HepG2 (cell line): Measurements from ENCODE around the gene NKD1. TPM values are rescaled to one million over a fixed set of nuclear protein-coding genes. Genes with fewer than 3 reads are reported as not detected.
A peak's percentile ranks its signal among the peaks of the same experiment; 100 is the strongest.

ENCODE experiments used
- AGO2 ChIP-seq: fragments of 200-400 bp; formaldehyde crosslinking; optimal IDR thresholded peaks from 2 replicates; pipeline ENCODE3; 2017; ENCODE audit warnings: mild to moderate bottlenecking, low read depth, low read length, moderate library complexity
- ARID4A ChIP-seq: sonication (generic); formaldehyde crosslinking; IDR thresholded peaks from 2 replicates; pipeline ENCODE4 v1.5.0; 2020; ENCODE audit warnings: mild to moderate bottlenecking, missing genetic modification reagents, borderline replicate concordance
- HDAC1 ChIP-seq: sonication (generic); formaldehyde crosslinking; IDR thresholded peaks from 2 replicates; pipeline ENCODE4 v1.5.1; 2020; ENCODE audit warnings: mild to moderate bottlenecking, missing genetic modification reagents
- HIVEP1 ChIP-seq: sonication (generic); formaldehyde crosslinking; IDR thresholded peaks from 2 replicates; pipeline ENCODE4 v1.4.0; 2020; ENCODE audit warnings: mild to moderate bottlenecking, missing genetic modification reagents
- HNF4A ChIP-seq: sonication (generic); formaldehyde crosslinking; IDR thresholded peaks from 2 replicates; pipeline ENCODE4 v1.4.0; 2020; ENCODE audit warnings: missing genetic modification reagents
- KIAA2018 ChIP-seq: sonication (generic); formaldehyde crosslinking; IDR thresholded peaks from 2 replicates; pipeline ENCODE4 v1.5.0; 2020; ENCODE audit warnings: mild to moderate bottlenecking, missing genetic modification reagents, borderline replicate concordance
- PATZ1 ChIP-seq: sonication (generic); formaldehyde crosslinking; IDR thresholded peaks from 2 replicates; pipeline ENCODE4 v1.4.0; 2020; ENCODE audit warnings: missing genetic modification reagents
- RBM39 ChIP-seq: fragments of 200-400 bp; formaldehyde crosslinking; IDR thresholded peaks from one replicate; pipeline ENCODE4 v1.6.1; 2018; ENCODE audit warnings: antibody characterized with exemption, mild to moderate bottlenecking, low read depth, low read length; ENCODE audit not compliant: poor library complexity, severe bottlenecking
- SKI ChIP-seq: fragments of 450-650 bp; IDR thresholded peaks from one replicate; pipeline ENCODE4 v1.6.1; 2018; ENCODE audit warnings: mild to moderate bottlenecking; ENCODE audit not compliant: partially characterized antibody
- ZBTB38 ChIP-seq: sonication (generic); formaldehyde crosslinking; IDR thresholded peaks from 2 replicates; pipeline ENCODE4 v1.5.1; 2020; ENCODE audit warnings: mild to moderate bottlenecking, missing genetic modification reagents
- ZNF605 ChIP-seq: sonication (generic); formaldehyde crosslinking; IDR thresholded peaks from 2 replicates; pipeline ENCODE4 v1.8.0; 2022; ENCODE audit warnings: mild to moderate bottlenecking, missing genetic modification reagents
- ZNF644 ChIP-seq: IDR thresholded peaks from 2 replicates; pipeline ENCODE4 v1.6.1; 2016; ENCODE audit warnings: low read depth
- polyA plus RNA-seq, 8 experiments: library from polyadenylated mRNA; depleted of rRNA in 3 of 8; stranded (reverse) in 7 of 8; unstranded in 1 of 8; fragments of >200 nt; fragmentation: Illumina TruSeq in 4 of 8; extraction: Trizol in 4 of 8; gene quantifications; 2 replicates each; pipeline versions ENCODE4 v1.2.1 to v1.2.3, GENCODE V29; 2011 to 2016; ENCODE audit warnings: low read depth in 4 of 8, missing spikeins in 1 of 8, mixed read lengths in 1 of 8; ENCODE audit not compliant: insufficient read depth in 1 of 8
- total RNA-seq, 5 experiments: library from RNA; depleted of rRNA; stranded (reverse); fragments of >200 nt; fragmentation: Illumina TruSeq; extraction: Trizol; gene quantifications; 2 replicates each; pipeline ENCODE4 v1.2.3, GENCODE V29; 2016; ENCODE audit warnings: low read depth in 1 of 5

NKD1 gene
- total and polyA plus RNA-seq, 2 of the 13 experiments (the other 11 are each of a cell fraction or from before 2014, with no cell fraction given) = 70.4 to 121 TPM

- TF ChIP-seq ZBTB38 (CRISPR knock-in tag) (peak; percentile 86), SKI (peak; percentile 30), ARID4A (CRISPR knock-in tag) (0 out of 2 replicates have a peak, but pooled peaks have one; percentile 8), RBM39 (peak; percentile 46), AGO2 (peak; percentile 99), HIVEP1 (CRISPR knock-in tag) (no peak), PATZ1 (CRISPR knock-in tag) (0 out of 2 replicates have a peak, but pooled peaks have one; percentile 25), ZNF644 (CRISPR knock-in tag) (no peak), ZNF605 (CRISPR knock-in tag) (no peak), HNF4A (CRISPR knock-in tag) (peak; percentile 40), KIAA2018 (CRISPR knock-in tag) (no peak), HDAC1 (CRISPR knock-in tag) (0 out of 2 replicates have a peak, but pooled peaks have one; percentile 18)
Observed at GRCh38 chr16:50591800-50592771, 43.9 kb downstream of the NKD1 start (continued).
